Germinal center (tissue), 1 donor: ENCODE results near the gene ZNF207.
"Not testable (repeated sequence)": the region's sequence is repeated elsewhere in the genome, so short reads cannot be mapped to it uniquely, and the experiment has no call there.

ENCODE experiments used
- DNase-seq: peaks from one replicate; pipeline ENCODE4 v3.0.0; 2012; ENCODE audit warnings: mixed read lengths, low spot score

Gene ZNF207

DNA sequence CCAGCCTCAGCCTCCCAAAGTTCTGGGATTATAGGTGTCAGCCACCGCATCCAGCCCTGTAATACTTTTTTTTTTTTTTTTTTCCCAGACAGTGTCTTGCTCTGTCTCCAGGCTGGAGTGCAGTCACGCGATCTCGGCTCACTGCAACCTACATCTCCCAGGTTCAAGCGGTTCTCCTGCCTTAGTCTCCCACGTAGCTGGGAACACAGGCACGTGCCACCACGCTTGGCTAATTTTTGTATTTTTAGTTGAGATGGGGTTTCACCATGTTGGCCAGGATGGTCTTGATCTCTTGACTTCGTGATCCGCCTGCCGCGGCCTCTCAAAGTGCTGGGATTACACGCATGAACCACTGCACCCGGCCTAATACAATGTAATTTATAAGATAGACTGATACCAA is 38.2 kb downstream of the ZNF207 start:
- DNase-seq: not testable (repeated sequence)

DNA sequence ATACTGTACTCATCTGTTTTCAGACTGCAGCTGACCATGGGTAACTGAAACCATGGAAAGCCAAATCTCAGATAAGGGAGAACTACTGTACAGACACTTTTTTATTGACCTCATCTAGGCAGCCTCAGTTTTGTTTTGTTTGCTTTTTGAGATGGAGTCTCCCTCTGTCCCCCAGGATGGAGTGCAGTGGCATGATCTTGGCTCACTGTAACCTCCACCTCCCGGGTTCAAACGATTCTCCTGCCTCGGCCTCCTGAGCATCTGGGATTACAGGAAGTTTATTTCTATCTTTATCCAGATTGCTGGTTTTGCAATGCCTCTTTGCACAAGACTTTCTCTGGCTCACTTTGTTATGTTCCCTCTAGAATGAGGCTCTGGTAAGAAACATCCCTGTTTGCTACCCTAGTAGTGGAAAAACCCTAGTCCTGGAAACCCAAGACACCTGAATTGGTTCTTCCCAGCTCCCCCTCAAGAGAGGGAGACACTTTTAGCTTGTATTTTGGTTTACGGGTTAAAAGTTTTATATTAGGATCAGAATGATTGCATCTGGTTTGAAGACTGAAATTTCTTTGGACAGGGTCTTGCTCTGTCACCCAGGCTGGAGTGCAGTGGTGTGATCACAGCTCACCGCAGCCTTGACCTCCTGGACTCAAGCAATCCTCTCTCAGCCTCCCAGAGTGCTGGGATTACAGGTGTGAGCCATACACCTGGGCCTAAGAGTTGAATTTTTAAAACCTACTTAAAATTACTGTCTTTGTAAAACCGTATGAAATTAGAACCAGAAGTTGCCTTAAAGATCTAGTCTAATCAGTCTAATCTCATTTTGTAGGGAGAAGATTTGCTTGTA is 38.9 kb downstream of the ZNF207 start:
- no peak for DNase-seq

DNA sequence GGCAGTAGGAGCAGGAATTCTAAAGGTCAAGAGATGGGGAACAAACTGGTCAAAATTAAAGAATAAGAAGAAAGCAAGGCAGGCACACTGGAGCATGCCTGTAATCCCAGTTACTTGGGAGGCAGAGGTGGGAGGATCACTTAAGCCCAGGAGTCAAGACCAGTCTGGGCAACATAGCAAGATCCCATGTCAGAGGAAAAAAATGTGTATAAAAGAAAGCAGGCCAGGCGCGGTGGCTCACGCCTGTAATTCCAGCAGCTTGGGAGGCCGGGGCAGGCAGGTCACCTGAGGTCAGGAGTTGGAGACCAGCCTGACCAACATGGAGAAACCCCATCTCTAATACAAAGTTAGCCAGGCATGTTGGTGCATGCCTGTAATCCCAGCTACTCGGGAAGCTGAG is 43.9 kb downstream of the ZNF207 start:
- DNase-seq: no peak

DNA sequence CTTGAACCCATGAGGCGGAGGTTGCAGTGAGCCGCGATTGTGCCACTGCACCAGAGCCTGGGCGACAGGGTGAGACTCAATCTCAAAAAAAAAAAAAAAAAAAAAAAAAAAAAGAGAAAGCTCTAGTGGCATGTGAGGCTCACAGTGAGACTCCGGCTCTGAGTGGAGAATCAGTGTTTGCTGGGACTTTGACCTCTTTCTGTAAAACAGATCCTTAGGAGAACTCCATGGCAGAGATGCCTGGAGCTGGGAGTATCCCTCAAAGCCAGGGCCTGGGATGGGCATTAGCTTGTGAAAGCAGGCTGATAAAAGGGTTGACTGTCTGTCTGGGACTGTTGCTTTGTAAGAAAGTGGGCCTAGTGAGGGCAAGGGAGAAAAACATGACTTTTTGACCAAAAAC is 46.4 kb downstream of the ZNF207 start:
- no peak for DNase-seq

DNA sequence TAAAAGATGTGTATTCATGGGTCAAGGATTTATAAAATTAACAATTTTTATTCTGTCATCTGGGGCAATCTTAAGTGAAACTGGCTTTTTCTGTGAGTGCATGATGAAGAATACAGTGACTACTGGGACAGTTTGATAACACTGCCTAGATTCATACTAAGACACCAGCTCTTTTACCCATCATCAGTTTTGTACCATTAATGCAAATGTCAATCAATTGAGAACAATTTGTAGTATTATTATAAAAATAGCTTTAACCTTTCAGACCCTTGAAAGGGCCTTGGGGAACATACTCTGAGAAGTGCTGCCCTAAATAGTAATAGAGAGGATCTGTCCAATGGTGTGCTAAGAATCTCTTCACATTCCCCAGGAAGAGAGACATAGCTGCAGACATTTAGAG is 49.0 kb downstream of the ZNF207 start:
- no peak for DNase-seq

DNA sequence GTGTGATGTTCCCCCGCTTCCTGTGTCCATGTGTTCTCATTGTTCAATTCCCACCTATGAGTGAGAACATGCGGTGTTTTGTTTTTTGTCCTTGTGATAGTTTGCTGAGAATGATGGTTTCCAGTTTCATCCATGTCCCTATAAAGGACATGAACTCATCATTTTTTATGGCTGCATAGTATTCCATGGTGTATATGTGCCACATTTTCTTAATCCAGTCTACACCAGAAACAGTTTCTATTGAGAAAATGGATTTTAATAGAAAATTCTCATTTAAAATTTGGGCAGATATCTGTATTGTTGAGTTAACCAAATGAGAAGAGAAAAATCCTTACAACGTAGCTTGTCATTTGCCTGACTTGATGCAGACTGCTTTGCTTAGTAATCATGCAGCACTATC is 60.1 kb downstream of the ZNF207 start:
- not testable (repeated sequence) for DNase-seq

DNA sequence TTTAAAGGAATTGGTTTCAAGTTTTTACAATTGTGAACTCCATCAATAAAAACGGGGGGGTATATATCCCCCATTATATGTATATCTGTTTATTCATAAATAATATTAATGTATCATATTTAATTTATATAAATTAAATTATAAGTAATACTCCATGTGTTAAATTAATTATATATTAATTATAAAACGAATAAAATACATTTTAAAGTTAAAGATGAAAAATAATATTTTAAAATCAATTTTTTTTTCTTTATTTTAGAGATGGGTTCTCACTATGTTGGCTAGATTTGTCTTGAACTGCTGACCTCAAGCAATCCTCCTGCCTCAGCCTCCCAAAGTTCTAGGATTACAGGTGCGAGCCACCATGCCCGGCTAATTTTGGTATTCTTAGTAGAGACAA is 76.9 kb downstream of the ZNF207 start:
- no peak for DNase-seq

DNA sequence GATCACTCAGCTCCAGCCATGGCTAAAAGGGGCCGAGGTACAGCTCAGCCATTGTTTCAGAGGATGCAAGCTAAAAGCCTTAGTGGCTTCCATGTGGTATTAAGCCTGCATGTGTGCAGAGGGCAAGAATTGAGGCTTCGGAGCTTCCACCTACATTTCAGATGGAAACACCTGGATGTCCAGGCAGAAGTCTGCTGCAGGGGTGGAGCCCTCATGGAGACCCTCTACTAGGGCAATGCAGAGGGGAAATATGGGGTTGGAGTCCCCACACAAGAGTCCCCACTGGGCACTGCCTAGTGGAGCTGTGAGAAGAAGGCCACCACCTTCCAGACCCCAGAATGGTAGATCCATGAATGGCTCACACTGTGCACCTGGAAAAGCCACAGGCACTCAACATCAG is 79.6 kb downstream of the ZNF207 start:
- no peak for DNase-seq
